GM12865 (cell line): ENCODE measurements around the gene USB1.

Experiments
- DNase-seq: peaks from one replicate; pipeline ENCODE4 v3.0.0; 2010; ENCODE audit warnings: low read depth
- H3K4me3 ChIP-seq: 2 replicates; pipeline ENCODE4 v1.5.1; 2011; ENCODE audit warnings: mild to moderate bottlenecking, low read depth, low read length, control low read depth
- TF ChIP-seq, protein P1 (sequence below): IDR thresholded peaks from 2 replicates; pipeline ENCODE4 v1.5.1; 2011; ENCODE audit warnings: low read length, control low read depth, low read depth, inconsistent platforms; ENCODE audit not compliant: insufficient read depth; ENCODE audit errors: missing control alignments

USB1 gene

GRCh38 chr16:57957673-57958392 is 43.4 kb upstream of the USB1 start:
- DNase-seq, result no peak
- TF ChIP-seq, protein P1, sequence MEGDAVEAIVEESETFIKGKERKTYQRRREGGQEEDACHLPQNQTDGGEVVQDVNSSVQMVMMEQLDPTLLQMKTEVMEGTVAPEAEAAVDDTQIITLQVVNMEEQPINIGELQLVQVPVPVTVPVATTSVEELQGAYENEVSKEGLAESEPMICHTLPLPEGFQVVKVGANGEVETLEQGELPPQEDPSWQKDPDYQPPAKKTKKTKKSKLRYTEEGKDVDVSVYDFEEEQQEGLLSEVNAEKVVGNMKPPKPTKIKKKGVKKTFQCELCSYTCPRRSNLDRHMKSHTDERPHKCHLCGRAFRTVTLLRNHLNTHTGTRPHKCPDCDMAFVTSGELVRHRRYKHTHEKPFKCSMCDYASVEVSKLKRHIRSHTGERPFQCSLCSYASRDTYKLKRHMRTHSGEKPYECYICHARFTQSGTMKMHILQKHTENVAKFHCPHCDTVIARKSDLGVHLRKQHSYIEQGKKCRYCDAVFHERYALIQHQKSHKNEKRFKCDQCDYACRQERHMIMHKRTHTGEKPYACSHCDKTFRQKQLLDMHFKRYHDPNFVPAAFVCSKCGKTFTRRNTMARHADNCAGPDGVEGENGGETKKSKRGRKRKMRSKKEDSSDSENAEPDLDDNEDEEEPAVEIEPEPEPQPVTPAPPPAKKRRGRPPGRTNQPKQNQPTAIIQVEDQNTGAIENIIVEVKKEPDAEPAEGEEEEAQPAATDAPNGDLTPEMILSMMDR, result no peak
- no peak overlapping the region for H3K4me3 ChIP-seq

GRCh38 chr16:57958544-57958943 is 42.7 kb upstream of the USB1 start:
- TF ChIP-seq, protein P1, result no peak
- DNase-seq, result no peak
- H3K4me3 ChIP-seq, result no peak overlapping the region

GRCh38 chr16:57959121-57959520 is 42.1 kb upstream of the USB1 start:
- H3K4me3 ChIP-seq, result no peak overlapping the region
- no peak for DNase-seq

GRCh38 chr16:57959804-57960203 is 41.4 kb upstream of the USB1 start:
- no peak overlapping the region for H3K4me3 ChIP-seq
- DNase-seq, result no peak
- TF ChIP-seq, protein P1, result no peak

More at GRCh38 chr16:57959121-57959520, 42.1 kb upstream of the USB1 start:
- TF ChIP-seq, protein P1, result no peak

DNA sequence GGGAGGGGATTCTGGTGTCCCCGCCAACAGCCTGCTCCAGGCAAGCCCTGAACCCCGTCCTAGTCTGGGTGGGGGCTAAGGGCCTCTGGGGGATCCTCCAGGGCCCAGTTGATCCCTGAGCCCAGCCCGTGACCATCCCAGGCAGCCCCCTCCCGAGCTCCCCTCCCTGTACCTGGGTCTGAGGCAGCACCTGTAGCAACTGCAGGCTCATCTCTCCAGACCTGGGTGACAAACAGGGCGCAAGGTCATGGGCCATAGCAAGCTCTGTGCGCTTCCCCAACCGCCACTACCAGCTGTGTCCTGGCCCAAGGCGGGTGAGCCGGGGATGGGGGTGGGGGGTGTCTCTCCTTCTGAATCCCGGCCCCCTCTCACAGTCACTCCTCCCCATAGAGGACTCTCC is 40.9 kb upstream of the USB1 start:
- no peak for DNase-seq
- TF ChIP-seq, protein P1, result no peak
- no peak overlapping the region for H3K4me3 ChIP-seq

DNA sequence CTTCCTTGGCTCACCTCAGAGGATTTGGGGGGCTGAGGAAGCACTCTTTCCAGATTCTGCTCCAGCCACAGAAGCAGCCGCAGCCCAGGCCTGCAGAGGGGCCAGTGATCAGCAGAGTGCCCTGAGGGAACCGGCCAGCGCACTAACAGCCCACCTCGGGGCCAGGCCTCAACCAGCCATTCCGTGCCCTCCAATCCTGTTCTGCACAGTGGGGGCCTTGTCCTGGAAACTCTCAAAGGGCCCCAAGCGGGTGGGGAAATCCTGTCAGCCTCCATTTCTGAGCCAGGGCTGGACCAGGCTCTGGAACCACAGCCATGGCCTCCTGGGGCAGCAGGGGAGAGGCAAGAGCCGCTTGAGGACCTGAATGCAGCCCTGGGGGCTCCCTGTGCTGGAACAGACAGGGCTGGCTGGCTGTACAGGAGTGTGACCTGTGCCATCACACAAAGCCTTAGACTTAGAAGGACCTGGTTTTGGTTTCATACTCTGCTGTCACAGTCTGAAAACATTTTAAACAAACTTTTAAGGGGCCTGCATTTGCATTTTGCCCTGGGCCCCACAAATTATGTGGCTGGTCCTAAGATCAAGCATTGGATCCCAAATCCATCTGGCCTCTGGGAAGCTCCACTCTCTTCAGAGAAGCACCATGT is 40.3 kb upstream of the USB1 start:
- DNase-seq, result no peak
- no peak overlapping the region for H3K4me3 ChIP-seq
- TF ChIP-seq, protein P1, result no peak
